Activated CD8-positive, alpha-beta memory T cell treated with anti-CD3 and anti-CD28 coated beads, Interleukin-2, amount 50 U/mL, for 4 hours (primary cell): ENCODE data around the gene EPN1.

ENCODE experiments used
- DNase-seq: peaks from one replicate; pipeline ENCODE4 v3.0.0-alpha.2; 2020

EPN1 gene

DNA sequence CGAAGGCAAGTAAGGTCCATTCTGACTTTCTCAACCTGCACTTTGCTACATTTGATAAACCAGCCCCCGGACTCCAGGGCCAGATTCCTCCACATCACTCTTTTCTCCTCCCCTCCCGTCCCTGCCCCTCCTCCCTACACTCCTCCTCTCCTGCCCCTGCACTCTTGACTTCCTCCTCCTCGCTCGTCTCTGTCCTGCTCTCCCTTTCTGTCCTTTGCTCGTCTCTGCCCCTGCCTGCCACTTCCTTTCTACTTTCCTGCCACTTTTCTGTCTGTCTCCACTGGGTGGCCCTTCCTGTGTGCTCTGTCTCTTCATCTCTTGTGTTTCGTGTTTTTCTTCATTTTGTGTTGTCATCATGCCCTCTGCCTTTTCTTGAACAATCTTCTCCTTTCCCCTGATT is 13.2 kb upstream of the EPN1 start:
- no peak for DNase-seq

DNA sequence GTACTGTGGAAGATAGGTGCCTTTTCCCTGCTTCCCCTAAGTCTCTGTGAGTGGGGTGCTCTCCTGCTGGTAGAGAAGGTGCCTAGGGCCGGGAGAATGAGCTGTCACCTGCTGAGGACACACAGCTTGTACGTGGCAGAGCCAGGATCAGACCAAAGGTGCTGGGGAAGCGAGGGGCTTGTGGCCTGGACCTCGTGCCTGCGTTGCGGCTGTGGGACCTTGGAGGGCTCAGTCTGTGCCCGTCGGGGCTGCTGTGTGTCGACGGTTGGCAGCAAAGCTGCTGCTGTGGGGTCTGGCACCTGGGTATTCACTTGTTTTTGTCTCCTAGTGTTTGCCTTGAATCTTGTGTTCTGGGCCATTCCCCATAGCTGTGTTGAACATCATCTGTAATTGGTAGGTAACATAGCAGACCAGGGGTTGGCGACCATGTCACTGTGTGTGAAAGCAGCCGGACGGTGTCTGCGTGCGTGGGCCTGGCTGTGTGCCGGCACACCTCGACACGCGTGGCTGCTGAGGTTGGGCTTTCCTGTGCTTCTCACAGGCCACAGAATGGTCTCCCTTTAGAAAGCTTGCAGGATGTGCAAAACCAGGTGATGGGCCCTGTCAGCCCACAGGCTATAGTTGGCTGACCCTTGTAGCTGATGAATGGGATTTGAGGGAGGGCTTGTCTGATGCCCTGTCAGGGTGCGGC is 11.0 kb upstream of the EPN1 start:
- DNase-seq = no peak

DNA sequence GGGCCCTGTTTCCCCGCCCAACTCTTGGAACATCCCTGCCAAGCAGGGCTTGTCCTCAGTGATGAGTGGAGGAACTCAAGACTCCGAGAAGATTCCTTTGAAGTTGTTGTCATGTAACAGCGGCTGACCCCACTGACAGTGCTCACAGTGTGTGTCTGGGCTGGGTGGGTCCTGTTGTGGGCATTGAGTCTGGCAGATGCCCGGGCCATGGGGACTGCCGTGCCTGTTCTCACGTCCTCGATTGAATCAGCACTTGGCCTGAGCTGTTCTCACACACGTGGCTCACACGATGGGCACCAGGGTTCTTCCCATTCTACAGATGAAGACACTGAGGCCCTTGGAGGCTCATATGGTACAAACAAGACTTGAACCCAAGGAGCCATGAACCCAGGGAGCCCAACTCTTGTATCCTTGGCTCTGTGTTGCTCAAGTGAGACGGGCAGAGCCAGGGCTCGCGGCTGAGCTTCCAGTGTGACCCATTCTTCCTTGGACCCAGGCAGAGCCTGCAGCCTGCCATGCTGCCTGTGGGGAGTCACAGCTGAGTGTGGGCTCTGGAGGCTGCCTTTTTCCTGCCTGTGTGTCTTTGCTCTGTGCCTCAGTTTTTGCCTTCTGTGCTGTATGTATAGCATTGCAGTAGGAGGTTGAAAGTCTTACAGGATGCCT is 8.6 kb upstream of the EPN1 start:
- DNase-seq = no peak

DNA sequence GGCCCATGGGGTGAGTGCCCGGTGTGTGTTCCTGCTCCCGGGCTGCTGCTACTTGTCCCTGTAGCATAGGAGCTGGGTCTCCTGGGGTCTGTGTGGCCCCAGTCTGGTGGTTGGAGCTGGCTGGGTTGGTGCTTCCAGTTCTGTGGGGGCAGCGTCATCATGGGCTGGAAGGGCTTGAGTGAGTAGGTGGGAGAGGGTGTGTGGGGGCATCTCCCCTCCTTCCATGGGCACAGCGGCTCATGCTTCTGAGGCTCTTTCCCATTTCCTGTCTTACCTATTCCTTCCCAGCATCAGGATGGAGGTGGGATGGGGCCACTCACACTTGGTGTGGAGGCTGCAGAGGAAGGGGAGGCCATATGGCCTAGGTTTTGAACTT is 8.0 kb upstream of the EPN1 start:
- DNase-seq = no peak

DNA sequence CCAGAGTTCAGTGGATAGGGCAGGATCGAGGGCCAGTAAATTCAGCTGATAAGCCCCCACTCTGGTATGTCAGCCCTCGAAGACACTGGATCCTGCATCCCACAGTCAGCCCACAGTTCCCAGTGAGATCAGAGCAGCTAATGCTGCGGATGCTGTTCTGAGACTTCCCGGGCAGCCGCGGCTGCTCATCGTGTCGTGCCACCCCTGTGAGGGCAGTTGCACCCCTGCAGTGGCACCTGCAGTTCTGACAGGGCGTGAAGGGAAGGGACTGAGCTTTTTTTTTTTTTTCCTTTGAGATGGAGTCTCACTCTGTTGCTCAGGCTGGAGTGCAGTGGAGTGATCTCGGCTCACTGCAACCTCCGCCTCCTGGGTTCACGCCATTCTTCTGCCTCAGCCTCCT is 7.5 kb upstream of the EPN1 start:
- no peak for DNase-seq

DNA sequence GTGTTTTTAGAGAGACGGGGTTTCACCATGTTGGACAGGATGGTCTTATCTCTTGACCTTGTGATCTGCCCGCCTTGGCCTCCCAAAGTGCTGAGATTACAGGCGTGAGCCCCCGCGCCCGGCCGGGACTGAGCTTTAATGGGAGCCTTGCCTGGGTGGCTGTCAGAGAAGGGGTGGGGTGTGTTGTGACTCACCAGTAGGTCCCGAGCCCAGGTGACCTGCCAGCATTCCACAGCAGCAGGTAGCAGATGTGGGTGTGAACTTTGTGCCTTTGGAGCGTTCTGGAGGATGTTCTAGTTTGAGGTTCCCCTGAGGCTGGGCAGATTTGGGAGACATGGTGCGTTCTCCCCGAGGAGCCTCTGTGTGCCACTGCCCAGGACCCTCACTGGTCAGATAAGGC is 7.1 kb upstream of the EPN1 start:
- DNase-seq = no peak

DNA sequence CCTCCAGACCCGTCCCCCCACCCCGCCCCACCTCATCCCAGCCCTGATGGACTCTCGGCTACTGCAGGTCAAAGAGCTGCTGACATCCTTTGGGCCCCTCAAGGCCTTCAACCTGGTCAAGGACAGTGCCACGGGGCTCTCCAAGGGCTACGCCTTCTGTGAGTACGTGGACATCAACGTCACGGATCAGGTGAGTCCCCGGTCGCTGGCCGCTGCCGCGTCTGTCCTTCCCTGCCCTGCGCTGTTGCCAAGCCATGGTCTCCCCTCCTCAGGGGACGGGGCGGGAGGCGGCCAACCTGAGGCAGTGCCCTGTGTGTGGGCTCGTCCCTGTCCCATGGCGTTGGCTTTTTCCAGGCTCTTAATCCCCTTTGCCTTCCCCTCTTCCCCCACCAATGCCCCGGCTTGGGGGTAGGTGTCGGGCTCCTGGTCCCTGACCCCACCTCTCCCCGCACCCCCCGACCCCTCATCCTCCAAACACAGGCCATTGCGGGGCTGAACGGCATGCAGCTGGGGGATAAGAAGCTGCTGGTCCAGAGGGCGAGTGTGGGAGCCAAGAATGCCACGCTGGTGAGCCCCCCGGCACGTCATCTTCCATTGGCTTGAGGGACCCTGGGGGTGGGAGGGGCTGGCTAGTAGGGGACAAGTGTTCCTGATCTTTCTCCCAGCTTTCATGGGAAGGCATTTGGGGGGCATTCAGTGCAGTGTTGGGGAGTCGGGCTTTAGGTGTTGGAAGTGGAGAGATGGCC is 6.2 kb upstream of the EPN1 start:
- DNase-seq = no peak

DNA sequence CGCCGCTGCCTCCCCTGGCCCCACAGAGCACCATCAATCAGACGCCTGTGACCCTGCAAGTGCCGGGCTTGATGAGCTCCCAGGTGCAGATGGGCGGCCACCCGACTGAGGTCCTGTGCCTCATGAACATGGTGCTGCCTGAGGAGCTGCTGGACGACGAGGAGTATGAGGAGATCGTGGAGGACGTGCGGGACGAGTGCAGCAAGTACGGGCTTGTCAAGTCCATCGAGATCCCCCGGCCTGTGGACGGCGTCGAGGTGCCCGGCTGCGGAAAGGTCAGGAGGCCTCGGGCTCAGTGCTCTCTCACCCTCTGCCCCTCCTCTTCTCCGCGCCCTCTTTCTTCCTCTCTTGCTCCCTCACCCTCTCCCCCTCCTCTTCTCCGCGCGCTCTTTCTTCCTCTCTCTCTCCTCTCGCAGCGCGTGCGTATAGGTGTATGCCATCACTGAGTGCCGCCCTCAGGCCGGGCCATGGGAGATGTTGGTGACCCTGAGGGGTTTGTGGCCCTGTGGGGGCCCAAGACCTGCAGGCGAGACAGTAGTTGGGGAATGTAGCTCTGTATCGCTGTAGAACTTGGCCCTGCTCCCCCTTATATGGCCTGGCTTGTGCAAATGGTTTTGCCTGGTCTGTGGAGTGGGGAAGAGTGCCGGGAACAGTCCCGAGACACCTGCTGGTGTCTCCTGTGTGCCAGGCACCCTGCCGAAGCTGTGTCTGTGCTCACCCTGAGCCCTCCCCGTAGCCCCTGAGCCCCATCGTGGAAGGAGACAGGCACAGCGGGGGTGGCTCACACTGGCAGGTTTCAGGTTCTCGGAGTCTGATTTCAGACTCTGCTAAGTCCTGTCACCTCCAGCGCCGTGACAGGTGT is 5.4 kb upstream of the EPN1 start:
- no peak for DNase-seq

DNA sequence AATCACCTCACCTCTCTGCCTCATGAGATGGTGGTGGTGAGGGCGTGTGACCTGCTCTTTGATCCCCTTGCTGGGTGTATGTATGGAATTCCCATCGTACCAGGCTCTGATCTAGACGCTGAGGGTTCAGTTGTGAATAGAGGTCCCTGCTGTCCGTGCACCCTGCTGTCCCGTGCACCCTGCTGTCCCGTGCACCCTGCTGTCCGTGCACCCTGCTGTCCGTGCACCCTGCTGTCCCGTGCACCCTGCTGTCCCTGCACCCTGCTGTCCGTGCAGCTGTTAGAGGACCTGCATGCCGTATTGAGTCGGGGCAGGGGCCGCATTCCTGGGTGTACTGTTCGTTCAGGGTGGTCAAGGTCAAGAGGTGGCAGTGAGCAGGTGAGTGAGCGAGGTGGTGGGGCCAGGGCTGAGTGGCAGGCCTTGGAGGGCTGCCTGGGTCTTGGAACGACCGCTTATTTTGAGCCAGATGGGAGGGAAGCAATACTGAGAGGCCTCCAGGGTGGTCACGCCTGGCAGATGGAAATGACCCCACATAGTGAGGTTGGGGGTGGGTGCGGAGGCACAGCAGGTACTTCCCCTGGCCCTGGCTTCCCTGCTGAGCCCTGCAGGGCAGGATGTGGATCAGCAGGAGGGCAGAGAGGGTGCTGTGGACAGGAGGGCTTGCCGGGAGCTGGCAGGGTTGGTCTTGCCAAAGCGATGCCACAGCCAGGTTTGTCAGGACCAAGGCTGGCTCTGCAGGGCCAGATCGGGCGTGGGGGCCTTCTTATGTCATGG is 4.6 kb upstream of the EPN1 start:
- DNase-seq = no peak

DNA sequence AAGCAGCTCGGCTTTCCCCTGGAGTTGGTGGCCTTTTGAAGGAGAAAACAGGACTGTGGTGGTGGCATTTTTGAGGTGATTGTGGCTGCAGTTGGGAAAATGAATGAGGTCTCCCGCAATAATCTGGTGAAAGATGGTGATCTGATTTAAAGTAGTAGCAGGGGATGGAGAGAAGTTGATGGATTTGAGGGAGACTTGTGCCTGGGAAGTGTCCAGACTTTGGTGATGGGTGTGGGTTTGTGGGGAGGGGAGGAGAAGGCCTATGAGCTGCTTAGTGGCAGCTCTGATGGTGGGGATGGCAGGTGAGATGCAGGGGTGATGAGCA is 4.0 kb upstream of the EPN1 start:
- no peak for DNase-seq

DNA sequence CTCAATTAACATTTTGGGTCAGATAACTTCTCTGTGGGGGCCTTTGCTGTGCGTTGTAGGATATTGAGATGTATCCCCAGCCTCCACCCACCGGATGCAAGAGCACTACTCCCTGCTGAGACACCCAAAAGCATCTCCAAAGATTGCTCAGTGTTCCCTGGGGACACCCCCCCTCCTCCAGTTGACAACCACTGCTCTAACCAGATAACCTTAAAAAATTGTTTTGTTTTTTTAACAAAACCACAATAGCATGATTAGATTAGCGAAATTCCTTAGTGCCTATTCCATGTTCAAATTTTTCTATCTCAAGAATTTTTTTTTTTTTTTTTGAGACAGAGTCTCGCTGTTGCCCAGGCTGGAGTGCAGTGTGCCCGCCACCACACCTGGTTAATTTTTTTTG is 2.6 kb upstream of the EPN1 start:
- no peak for DNase-seq

DNA sequence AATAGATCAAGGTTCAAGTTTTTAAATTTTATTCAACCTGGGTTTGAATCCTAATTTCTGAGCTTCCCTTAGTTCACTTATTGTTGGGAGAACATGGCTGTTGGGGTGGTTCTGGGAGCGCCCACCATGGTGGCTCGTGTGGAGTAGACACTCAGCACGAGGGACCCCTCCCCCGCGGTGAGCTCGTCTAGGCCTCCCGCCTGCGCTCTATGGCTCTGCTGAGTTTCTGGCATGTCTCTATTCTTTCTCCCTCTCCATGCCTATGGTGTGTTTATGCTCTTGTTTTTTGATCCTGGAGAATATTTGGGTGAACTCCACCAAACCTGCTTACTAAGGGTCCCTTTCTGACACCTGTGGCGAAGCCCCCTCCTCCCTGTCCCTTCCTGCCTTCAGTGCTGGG is 1.6 kb upstream of the EPN1 start:
- no peak for DNase-seq

DNA sequence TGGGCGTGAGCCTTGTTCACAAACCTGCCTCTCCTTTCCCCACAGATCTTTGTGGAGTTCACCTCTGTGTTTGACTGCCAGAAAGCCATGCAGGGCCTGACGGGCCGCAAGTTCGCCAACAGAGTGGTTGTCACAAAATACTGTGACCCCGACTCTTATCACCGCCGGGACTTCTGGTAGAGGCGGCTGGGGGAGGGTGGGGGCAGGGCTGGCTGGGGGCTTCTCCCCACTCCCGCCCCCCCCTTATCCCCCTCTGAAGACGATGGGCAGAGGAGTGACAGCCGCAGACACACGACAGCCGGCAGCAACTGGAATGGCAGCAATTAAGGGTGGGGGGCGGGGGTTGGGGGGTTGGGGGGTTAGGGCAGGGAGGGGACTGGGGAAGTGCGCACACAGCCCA is 1.1 kb upstream of the EPN1 start:
- DNase-seq = no peak

DNA sequence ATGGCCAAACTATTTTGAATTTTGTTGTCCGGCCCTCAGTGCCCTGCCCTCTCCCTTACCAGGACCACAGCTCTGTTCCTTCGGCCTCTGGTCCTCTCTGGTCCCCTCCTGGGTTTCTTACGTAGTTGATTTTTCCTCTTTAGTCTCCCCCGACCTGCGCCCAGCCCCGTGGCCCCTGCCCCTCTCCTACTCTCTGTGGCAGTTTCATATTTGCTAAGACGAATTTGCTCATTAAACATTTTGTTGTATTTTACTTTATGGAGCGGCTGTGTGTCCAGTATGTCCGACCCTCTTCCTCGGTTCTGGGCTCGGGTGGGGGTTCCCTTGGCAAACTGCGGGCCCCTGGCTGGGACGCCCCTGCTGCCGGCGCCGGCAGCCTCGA is 576 bp upstream of the EPN1 start:
- DNase-seq = no peak

DNA sequence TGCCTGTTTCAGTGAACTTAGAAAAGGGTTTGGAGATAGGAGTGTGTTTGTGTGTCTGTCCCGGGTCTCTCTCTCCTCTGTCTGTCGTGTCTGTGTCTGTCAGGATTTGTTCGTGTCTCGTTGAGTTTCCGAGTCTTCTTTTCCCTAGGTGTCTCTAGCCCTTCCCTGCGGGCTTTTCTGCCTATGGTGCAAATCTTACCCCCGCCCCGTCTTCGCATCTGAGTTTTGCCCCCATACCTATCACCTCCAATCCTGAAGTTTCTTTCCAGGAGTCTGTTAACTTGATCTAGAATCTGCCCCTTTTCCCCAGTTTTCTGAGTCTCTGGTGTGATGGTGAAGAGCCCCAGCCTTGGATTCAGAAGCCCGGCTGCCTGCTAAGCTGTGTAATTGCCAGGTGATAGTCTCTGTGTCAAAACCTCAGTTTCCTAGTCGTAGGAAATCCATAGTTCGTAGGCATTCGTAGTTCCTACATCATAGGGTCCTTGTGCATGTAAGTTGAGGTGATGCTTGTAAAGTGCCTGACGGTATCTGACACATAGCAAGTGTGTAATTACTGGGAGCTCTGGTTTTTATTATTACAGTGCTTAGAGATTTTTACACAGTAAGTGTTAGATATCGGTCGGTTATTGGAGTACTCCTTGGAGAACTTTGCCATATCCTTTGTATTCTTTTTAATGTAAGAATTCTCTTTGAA is 782 bp downstream of the EPN1 start:
- DNase-seq = no peak

DNA sequence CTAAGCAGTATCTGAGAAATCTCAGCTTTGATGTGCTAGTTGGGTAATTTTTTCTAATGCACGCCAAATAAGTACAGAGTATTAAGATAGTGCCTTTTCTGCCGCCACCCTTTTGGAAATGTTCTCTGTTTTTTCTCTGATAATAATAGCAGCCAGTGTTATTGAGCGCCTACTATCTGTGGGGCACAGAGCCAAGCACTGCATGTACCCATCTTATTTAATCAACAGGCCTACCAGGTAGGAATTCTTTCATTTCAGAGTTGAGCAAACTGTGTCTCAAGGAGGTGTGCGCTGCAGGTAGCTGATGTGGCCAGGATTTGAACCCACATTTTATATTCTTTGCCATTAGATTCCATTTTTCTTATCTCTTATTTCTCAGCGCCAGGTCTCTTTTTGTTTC is 1.4 kb downstream of the EPN1 start:
- no peak for DNase-seq

DNA sequence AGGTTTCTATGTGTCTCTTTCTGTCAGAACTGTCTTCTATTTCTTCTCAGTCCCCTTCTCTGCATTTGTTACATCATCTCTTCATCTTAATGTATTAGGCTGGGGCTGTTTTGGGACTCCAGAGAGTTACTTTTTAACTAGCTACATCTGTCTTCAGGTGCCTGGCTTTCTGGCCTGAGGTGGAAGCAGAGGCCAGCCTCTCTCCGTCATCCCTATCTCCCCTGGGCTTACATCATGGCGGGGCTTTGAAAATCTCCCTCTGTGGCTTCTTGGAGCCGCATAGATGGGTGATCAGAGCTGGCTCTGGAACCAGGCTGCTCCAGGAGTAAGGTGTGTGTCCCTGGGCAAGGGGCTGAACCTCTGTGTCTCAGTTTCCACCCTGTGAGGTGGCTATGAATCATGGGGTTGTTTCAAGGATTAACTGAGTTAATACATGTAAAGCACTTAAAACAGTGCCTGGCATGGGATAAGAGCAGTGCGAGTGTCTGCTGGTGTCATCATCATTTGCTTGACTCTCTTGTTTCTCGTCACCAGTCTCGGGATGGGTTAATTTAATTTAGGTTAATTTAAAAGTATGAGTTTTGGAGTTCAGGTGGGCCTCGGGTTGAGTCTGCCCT is 2.0 kb downstream of the EPN1 start:
- no peak for DNase-seq

DNA sequence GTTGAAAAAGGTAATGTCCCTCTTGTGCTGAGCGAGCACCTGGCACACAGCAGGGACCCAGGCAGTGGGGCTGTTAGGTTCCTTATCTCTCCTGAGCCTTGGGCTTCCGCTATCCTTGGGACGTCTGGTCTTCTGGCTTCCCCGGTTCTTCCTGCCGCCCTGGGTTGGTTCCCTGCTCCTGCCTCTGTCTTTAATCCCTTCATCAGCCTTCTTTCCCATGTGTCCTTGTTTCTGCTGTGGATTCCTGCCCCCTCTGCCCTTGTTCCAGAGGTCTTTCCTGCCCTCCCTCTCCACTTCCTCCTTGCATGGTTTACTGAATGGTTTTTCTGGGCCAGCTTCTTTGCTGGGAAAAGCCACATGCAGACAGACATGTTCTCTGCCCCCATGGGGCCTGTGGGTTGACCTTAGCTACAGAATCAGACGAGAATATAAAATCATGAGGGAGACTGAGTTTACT is 2.6 kb downstream of the EPN1 start:
- DNase-seq = no peak

DNA sequence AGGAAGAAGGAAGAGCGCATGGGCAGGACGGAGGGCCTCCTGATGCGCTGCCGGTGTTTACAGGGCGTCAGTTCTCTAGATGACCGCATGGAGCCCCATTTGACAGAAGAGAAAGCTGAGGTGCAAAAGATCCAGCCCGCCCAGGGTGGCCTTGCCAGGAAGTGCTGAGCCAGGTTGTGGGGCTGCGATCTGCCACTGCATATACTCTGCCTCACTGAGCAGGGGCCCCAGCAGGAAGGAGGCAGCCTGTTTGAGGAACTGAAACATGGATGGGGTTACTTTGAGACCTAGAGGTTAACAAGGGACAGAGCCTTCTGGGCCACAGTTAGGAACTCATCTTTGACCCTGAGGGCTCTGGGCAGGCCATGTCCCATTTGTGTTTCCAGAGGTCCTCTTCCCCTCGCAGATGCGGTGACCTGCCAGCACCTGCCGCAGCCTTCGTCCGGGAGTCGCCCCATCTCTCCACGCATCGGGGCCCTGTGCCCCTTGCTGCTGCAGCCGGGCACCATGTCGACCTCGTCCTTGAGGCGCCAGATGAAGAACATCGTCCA is 3.2 kb downstream of the EPN1 start:
- DNase-seq = no peak

DNA sequence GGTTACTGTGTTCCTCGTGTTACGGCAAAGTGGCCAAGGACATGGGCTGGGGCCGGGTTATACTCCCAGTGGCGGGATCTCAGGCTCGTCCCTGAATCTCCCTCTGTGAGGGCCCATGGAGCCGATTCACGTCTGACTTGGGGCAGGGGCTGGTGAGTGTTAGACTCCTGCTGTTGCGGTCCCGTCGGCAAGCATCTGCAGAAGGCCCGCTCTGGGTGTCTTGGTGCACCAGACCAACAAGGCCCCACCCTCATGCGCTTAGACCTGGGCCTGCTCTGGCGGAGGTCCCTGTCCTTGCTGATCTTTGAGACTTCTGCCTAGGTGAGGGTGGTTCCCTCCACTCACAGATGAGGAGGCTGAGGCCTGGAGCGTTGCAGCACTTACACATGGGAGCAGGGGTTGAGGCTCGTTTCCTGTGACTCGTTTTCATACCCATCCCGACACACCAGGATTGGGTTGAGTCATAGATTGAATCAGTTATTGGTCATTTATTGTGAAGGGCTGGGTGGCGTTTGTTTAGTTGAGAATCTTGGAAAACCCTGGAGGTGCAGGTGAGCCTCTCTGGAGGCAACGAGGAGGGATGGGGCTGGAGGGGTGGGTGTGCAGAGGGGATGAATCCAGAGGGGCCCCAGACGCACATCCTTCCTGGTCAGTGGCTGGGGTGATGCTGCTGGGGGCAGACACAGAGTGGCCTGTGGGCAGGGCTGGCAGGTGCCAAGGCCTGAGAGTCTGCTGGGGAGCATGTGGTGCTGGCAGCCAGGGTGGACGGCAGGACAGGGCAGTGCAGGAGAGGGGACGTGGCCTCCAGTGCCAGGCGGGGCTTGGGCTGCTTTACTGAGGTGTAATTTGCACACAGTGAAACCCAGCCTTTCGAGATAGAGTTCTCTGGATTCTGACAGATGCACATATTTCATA is 4.6 kb downstream of the EPN1 start:
- no peak for DNase-seq
